Karpas-422 (cell line): ENCODE data around the gene PPM1D. TPM values are rescaled to one million over a fixed set of nuclear protein-coding genes. Genes with fewer than 3 reads are reported as not detected.

ENCODE experiments used
- small RNA-seq: library from RNA; depleted of rRNA; stranded (forward); fragments of <200 nt; gene quantifications from one replicate; pipeline ENCODE3, GENCODE V24; 2014
- total RNA-seq: library from RNA; depleted of rRNA; stranded (reverse); fragments of >200 nt; shearing (Covaris generic); gene quantifications from 2 replicates; pipeline ENCODE4 v1.2.3, GENCODE V29; 2014; ENCODE audit warnings: low replicate concordance; rRNA removed

The PPM1D gene
- total RNA-seq, 1 experiment from 2014 or later: 11.8 TPM

Small RNA genes within 50 kb of the gene (small RNA-seq; reads per million reads assigned to genes)
- gene AC011921.2 (not detected), gene RN7SL606P (not detected), gene RNU6-623P (not detected)

Other genes with a start within 250 kb of the PPM1D start
- 48.1 and 81.0 TPM in 2 replicates for gene USP32, start 208.1 kb upstream of the PPM1D start, total RNA-seq
- gene CHCT1, start 177.7 kb upstream of the PPM1D start, total RNA-seq: not detected in 2 replicates
- 15.9 and 21.5 TPM in 2 replicates for gene APPBP2, start 74.0 kb upstream of the PPM1D start, total RNA-seq
- 32.6 and 42.6 TPM in 2 replicates for gene BCAS3, start 77.7 kb downstream of the PPM1D start, total RNA-seq